T47D (cell line): ENCODE measurements around the gene DNAJB12.
"Not testable (repeated sequence)": the region's sequence is repeated elsewhere in the genome, so short reads cannot be mapped to it uniquely, and the experiment has no call there.

ENCODE experiments used
- DNase-seq, 2 experiments: peaks; one replicate each; pipeline versions ENCODE4 v3.0.0 to v3.0.0-alpha.2; 2011 to 2012; ENCODE audit warnings: low read depth in 1 of 2, low spot score in 1 of 2
- JUND ChIP-seq: IDR thresholded peaks from 2 replicates; pipeline ENCODE4 v1.6.1; 2012; ENCODE audit warnings: low read depth
- in situ Hi-C: cut with HindIII; loops from 2 replicates; pipeline ENCODE4 v1.10.0; 2016; ENCODE audit warnings: low sequenced_read_pairs, low pct_unique_long_range_greater_than_20kb

Gene DNAJB12

DNA sequence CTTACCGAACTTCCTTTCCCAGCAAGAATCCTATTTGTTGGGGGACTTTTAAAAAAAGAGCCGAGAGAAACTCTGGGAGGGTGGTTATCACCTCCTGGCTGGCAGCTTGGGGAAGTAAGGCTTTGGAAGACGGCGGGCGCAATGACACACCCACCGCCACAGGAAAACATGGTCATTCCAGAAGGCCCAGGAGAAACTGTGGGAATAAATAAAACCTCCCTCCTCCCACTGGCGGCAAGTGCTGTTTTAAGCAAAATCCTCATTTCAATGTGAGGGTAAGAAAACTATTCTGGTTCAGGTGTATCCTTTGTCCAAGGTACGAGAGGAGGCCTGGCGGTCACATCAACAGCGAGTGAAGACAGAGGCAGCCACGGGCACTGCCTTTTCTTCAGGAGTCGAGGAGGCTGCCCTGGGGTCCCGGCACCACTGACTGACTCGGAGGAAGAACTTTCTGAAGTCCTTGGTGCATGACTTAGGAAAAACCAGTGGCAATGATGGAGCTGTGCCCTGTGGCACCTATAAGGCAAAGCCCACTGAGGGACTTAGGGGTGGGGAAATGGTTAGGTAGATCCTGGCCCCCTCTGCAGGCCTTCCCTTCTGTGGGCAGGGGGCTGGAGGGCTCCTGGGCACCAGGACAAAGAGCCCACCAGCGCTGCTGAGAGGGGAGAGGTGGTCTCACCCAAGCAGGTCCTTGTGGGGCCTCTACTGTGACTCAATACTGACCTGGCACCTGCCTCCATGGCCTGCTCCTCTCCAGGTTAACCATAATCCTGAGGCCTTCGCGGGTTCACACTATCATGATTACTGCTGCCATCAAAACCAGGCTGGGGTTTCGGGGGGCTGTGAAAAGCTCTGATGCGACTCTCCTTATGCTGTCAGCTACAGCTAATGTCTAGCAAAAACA lies 21.4 kb downstream of the DNAJB12 start:
- no peak for TF ChIP-seq JUND
- DNase-seq: no peak
- in situ Hi-C loops: no loop called here

DNA sequence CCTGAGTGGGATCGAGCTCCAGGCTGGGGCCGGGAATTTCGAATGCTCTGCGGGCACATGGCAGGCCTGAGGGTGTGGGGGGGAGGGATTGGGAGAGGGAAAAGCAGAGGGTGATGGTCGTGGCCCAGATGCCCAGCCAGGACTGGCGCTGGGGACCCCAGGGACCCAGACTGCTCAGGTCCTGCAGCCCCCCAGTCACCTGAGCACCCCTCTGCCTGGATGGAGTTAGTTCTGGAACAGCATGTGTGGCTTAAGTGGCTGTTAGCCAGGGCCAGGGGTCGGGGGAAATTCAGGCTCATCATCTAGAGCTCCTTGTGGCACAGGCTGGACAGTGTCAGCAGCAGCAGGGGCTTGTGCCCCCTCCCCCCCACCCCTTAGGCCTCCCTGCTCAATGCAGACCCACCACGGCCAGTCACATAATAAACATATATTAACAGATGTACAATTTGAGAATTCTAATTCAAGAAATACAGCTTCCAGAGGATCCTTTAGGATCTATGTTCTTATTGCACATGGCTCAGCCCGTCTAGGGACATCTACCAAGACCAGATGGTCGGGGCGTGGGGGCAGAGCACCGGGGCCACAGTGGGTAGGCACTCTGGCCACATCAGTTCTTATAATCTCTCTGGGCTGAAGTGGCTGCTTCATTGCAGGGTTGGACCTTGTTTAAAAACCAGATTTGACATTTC lies 22.2 kb downstream of the DNAJB12 start:
- DNase-seq: no peak
- in situ Hi-C loops: no loop called here
- TF ChIP-seq JUND: no peak

DNA sequence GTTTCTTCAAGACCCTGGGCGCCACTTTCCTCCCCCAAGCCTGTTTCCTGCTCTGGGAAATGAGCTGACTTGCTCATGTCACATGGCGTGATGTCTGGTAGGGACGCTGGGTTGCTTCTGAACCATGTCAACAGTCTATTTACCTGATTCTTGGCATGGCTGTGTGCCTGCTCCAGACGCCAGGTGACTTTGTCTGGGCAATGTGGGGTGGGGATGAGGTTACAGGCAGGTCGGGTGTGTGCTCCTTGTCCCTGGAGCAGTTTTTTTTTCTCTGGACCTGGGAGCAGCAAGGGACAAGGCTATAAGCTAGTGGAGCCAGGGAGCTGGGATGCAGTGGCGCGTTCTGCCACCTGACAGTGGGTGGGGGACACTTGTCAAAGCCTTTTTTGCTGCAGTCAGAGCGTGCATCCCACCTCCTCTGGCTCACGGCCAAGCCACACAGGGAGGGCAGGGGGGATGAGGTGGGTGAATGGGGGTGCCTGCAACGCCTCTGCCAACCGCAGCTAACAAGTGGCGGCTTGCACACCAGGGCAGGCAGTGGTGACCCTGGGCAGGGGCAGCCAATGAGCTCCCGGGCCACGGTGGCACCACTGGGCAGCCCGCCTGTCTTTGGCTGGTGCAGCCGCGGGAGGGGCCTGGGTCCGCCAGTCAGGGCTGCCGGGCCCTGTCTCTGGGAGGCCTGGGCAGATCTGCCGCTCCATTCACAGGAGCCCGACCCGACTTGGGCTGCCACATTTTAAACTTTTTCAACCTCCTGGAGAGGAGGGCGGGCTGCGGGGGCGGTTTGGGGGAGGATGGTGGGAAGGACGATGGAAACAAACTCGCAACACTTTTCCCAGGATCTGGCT lies 22.9 kb downstream of the DNAJB12 start:
- DNase-seq: peak; percentile 63 to 96
- in situ Hi-C loops: no loop called here
- no peak for TF ChIP-seq JUND

DNA sequence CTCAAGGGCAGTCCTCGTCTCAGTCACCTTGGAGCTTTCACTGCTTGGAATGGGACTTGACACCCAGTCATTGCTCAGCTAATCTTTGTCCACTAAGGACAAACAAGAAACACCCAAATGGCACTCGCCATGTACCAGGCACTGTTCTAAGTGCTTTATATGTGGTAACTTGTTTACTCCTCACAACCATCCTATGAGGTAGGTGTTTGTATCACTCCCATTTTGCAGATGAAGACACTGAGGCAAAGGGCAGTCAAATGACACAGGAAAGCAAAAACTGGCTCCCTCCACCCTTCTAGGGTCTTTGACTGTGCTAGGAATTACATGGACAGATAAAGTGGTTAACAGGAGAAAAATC lies 24.7 kb downstream of the DNAJB12 start:
- no peak for DNase-seq
- no peak for TF ChIP-seq JUND
- in situ Hi-C loops: no loop called here

DNA sequence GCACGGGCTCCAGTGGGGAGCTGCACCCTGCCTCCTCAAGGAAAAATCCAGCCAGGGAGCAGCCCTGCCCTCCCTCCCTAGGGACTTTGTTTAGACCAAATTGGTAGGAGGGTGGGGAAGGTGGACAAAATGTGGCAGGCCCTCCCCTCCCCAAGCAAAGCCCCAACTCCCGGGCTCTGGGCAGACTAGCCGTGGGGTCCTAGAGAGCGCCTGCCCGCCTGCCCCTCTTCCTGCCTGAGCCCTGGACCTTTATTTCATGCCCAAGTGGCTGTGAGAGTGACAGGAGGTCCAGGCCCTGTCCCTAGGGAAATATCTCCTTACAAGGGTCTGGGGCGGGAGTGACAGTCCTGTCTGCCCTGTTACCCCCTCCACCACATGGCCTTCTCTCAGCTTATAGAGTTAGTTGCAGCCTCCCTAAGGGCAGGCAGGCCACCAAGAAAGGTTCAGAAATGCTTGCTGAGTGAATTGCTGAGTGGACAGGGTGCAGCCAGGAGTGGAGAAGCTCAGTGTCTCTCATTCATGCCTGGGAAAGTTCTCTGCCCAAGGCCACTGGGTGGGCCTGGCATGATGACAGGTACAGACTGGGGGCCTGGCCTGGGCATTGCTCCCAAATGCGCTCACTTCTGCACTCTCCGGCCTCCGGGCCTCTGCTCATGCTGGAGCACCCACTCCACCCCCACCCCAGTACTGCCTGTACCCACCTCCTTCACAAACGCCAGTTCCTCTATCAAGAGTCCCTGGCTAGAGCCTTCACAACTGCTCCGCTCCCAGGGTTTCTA lies 25.2 kb downstream of the DNAJB12 start:
- in situ Hi-C loops: no loop called here
- no peak for DNase-seq
- no peak for TF ChIP-seq JUND

DNA sequence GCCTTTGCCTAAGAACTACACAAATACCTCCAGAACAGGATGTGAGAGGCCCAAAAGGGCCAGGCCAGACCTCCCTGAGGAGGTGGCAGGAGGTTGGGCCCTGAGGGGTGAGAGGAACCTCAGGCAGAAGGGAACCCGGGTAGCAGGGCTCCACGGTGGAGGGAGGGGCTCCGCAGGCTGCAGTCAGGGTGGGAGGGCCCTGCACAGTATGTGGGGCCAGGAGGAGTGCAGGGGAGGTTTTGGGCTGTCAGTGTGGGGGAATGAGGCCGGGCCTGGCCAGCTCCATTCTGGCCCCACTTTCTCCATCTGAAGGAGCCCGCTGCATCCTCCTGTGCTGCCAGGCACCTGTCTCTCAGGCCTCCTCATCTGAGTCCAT lies 25.9 kb downstream of the DNAJB12 start:
- no peak for DNase-seq
- in situ Hi-C loops: no loop called here
- no peak for TF ChIP-seq JUND

DNA sequence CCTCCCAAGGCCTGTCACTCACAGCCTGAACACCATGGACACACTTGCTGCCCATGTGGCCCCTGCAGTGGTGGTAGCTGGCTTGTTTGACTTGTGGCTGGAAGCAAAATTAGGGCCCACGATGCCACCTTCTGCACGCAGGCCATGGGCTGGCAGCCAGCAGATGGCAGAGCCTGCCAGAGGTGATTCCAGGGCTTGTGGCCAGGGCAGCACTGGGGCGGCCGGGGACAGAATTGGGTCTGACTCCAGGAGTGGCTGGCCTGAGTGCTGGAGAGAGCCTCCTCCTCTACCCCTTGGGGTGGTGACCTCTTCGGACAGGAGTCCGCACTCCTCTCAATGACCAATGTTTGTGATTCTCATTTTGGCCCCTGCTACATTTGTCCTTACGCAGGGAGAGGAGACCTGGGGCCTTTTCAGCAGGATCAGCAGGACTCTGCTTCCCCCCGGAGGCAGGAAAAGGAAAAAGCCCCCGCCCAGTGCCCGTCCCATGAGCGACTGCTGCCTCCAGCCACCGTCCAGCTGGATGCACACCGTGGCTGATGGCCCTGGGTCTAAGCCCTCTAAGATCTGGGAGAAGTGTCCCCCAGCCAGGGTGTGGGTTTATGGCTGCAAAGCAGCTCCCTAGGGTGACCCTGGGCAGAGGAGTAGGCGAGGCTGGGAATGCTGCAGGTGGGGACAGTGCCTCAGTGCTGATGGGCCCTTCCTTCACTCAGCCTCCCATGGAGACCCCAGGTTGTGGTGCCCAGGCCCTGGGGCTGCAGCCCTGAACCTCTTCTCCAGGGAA lies 26.5 kb downstream of the DNAJB12 start:
- TF ChIP-seq JUND: no peak
- in situ Hi-C loops: no loop called here
- DNase-seq: peak in 1 of 2 experiments; percentile 76

DNA sequence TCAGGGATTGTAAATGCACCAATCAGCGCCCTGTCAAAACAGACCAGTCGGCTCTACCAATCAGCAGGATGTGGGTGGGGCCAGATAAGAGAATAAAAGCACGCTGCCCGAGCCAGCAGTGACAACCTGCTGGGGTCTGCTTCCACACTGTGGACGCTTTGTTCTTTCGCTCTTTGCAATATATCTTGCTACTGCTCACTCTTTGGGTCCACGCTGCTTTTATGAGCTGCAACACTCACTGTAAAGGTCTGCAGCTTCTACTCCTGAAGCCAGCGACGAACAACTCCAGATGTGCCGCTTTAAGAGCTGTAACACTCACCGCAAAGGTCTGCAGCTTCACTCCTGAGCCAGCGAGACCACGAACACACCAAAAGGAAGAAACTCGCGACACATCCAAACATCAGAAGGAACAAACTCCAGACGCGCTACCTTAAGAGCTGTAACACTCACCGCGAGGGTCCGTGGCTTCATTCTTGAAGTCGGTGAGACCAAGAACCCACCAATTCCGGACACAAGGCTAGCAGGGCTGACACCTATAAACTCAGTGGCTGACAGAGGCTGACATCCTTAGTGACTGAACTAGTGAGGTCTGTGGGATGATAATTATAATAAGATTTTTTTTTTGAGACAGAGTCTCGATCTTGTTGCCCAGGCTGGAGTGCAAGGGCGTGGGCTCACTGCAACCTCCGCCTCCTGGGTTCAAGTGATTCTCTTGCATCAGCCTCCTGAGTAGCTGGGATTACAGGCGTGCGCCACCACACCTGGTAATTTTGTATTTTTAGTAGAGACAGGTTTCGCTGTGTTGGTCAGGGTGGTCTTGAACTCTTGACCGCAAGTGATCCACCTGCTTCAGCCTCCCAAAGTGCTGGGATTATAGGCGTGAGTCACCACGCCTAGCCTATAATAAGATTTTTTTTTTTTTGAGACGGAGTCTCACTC lies 27.8 kb downstream of the DNAJB12 start:
- in situ Hi-C loops, DNase-seq: not testable (repeated sequence)

DNA sequence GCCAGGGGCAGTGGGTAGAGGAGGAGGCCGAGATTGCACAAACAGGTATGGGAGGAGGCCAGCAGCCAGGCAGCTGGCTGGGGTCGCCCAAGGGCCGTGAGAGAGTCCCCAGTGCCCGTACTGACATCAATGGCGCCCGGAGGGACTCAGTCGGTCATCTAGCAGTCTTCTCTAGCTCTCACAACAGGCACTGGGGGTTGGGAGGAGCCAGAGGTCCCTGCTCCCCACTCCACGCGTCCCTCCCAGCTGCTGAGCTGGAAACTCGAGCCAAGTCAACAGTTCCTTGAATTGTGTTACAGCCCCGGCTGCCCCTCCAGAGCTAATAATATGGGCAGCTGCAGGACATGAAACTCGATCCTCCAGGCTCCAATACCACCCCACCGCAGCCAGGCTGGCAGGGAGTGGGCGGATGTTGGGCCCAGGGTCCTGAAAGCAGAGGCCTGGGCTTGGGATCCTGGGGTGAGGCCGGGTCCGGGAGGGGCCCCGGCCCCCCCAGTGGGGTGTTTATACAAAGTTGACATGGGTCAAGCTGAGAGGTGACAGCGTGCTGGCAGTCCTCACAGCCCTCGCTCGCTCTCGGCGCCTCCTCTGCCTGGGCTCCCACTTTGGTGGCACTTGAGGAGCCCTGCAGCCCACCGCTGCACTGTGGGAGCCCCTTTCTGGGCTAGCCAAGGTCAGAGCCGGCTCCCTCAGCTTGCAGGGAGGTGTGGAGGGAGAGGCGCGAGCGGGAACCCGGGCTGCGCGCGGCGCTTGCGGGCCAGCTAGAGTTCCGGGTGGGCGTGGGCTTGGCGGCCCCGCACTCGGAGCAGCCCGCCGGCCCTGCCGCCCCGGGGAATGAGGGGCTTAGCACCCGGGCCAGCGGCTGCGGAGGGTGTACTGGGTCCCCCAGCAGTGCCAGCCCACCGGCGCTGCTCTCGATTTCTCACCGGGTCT lies 29.2 kb downstream of the DNAJB12 start:
- DNase-seq, in situ Hi-C loops: not testable (repeated sequence)

DNA sequence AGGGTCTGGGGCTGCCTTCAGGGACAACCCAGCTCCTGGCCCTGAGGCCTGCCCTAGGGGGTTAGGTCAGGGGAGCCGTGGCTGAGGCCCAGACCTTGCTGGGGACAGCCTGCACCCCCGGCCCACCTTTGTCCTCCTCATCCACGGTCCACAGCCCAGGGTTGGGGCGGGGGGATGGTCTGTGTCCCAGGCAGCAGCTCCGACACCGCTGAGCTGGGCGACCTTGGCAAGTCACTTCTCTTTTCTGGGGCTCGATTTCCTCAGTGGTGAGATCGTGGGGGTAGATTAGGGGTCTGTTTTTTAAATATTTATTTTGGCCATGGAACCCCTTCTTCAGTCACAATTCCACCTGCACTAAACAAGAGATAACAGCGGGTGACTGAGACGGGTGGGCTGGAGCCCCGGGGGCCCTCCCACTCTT lies 30.9 kb downstream of the DNAJB12 start:
- in situ Hi-C loops: no loop called here
- no peak for DNase-seq
- TF ChIP-seq JUND: no peak
